SHP77 treated with DMSO at 0.1 percent for 48 hours (cell line): Measurements from ENCODE around the gene MTG2.

Experiments used
- DNase-seq: peaks from one replicate; lab custom pipeline; 2025; lab: John Stamatoyannopoulos, UW

MTG2 gene

GRCh38 chr20:62182469-62183425, at the start of gene MTG2:
TSS of gene MTG2 (plus strand) at chr20:62183028. CDS start at chr20:62193421, 10,393 bp downstream.
- peak; percentile 99 for DNase-seq

DNA sequence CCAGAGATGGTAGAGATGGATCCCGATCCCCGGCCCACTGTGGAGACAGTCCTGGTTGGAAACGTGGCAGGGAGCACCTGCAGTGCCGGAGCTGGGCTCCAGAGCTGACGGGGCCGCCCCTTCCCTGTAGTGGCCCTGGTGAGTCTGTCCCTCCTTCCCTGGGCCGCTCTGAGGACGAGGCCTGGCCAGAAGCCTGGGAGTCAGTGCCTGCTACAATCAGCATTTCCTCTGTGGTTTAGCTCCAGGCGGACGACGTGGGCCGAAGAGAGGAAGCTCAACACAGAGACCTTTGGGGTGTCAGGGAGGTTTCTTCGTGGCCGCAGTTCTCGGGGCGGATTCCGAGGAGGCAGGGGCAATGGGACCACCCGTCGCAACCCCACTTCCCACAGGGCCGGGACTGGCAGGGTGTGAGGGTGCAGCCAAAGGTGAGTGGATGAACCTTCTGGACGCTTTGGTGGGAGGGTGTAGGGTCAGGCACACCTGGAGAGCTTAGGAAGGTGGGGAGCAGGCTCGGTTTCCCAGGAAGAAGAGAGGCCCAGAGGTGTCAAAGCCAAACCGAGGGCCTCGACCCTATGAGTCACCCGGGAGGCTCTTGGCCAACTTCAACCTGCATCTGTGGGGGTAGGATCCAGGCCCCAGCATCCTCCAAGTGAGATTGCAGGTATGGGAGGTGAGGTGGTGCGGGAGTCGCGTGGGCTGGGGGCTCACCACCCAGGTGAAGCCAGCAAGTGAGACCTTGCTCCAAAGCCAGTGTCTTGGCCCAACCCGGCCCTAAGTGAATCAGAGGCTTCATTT, 49.6 kb upstream of the MTG2 start:
- no peak for DNase-seq

- no peak for DNase-seq
Measured at GRCh38 chr20:62133864-62134263, 49.0 kb upstream of the MTG2 start.

DNA sequence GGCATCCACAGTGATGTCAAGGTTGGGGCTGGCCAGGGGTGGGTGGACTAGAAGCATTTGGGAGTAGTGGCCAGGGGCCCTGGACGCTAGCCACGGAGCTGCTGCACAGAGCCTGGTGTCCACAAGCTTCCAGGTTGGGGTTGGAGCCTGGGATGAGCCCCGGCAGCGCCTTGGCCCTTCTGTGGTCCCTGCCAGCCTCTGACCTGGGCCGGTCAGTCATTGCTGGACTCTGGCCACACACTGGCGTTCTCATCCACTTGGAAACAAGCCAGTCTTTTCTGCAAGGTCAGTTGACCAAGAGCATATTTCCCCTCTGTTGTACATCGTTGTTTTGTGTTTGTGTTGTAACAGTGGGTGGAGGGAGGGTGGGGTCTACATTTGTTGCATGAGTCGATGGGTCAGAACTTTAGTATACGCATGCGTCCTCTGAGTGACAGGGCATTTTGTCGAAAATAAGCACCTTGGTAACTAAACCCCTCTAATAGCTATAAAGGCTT, 48.0 kb upstream of the MTG2 start:
- DNase-seq, result no peak

GRCh38 chr20:62135573-62136266, 47.1 kb upstream of the MTG2 start:
- no peak for DNase-seq

DNA sequence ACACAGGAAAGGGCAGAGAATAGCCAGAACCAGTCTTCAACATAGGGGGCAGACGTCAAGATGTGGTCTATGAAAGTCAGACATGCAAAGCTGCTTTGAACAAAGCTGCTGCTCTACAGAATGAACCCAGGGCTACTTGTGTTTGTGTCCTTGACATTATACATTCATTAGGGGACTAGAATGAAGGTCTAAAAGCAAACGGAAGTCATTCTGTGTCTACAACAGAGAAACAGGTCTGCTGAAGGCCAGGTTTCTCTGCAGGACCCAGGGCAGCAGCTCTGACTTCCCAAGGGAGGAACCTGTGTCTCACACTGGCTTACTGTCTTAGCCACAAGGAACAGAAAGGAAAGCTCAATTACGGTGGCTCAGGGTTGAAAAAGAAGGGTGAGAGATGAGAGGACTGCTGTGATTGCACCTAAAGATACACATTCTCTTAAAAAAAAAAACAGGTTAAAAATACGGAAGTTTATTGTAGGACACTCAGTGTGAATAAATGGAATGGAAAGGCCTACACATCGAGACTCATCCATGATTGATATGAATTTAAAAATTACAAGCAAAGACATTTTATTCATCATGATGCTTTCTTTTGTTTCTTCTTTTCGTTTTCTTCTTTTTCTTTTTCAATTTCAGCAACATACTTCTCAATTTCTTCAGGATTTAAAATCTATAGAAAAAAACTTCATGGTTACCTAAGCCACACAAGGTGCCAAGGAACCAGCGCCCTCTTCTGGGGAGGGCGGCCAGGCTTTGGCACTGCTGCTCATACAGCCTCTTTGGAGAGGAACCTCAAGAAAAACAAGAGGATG, 46.3 kb upstream of the MTG2 start:
- DNase-seq, result peak; percentile 65

DNA sequence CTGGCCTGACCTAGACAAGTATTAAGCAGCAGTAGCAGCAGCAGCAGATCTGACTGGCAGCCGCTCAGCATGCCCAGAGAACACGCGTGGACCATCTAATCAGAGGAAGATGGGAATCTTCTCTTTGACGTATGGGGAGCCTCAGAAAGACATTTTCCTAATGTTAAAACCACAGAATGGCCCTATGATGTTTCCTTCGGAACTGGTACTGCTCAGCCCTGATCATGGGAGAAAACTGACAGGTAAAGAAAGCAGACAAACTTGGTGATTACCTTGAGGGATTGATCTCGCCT, 45.8 kb upstream of the MTG2 start:
- no peak for DNase-seq

- DNase-seq, result no peak
Measured at GRCh38 chr20:62137478-62138203, 45.2 kb upstream of the MTG2 start.

- no peak for DNase-seq
Measured at GRCh38 chr20:62138204-62138543, 44.7 kb upstream of the MTG2 start.

GRCh38 chr20:62138912-62139311, 43.9 kb upstream of the MTG2 start:
- no peak for DNase-seq

DNA sequence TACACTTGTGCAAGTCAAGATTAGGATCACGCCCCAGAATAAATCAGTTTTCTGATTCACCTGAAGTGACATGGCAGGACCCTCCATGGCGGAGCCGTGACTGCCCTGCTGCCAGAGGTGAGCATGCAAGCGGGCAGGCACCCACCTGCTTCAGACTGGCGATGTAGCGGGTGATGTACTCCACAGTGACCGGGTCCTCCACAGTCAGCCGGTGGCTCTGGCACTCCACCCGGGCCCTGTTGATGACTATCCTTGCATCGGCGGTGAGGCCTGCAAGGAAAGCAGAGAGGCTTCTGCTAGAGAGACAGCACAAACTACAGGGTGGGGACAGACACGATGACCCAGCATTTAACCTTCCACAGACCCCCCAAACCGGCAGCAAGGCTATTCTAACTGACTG, 43.2 kb upstream of the MTG2 start:
- no peak for DNase-seq

DNA sequence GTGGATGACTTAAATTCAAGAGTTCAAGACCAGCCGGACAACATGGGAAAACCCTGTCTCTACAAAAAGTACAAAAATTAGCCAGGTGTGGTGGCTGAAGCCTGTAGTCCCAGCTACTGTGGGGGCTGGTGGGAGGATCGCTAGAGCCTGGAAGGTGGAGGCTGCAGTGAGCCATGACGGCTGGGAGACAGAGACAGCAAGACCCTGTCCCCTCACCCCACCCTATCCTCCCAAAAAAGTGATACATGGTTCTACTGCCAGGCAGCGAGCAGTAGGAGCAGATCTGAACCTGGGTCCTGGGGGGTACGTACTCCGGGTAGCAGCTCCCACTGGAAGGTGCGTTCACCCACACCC, 41.8 kb upstream of the MTG2 start:
- DNase-seq, result no peak

GRCh38 chr20:62141397-62142251, 41.2 kb upstream of the MTG2 start:
- no peak for DNase-seq

DNA sequence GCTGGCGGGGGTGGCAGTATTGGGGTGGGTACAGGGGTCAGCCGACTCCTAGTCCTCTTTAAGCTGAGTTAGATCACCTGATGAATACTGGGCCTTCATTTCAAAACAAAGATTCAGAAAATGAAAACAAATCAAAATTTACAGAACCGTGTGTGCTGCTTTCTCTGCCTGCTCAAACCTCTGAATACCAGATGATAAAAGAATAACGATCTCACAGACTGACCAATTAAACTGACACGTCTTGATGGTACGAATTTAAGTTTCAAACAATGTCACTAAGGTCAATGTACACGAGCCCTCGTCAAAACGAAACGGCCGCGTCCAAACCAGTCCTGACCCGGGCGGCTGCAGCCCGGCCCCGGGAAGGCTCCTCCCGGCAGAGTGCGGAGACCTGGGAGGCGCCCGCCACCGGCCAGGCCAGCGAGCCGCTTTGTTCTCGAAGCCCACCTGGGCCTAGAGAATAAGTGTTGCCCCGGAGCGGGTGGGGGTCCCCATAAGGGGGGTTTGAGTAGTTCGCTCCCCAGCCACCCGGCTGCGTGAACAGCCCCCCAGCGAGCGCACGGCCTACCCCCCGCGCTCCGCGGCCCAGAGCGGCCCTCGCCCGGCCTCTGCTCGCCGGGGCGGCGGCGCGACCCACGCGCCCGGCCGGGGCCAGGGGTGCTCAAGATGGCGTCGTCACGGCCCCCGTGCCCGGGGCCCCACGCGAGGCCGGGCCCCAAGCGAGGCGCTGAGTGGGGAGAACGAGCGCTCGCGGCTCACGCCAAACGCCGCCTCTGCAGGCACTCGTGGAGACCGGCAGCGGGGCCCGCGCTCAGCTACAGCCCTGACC, 40.4 kb upstream of the MTG2 start:
- no peak for DNase-seq

GRCh38 chr20:62143081-62143956, 39.5 kb upstream of the MTG2 start, which contains the start of the genes PSMA7 and SS18L1:
TSS of gene PSMA7 (minus strand) at chr20:62143394. CDS start at chr20:62143303, 91 bp downstream.
TSS of gene SS18L1 (plus strand) at chr20:62143769. CDS start at chr20:62143821, 52 bp downstream.
- DNase-seq, result peak; percentile 62

- DNase-seq, result no peak
Measured at GRCh38 chr20:62143957-62144825, 38.6 kb upstream of the MTG2 start.

- no peak for DNase-seq
Measured at GRCh38 chr20:62145688-62146018, 37.2 kb upstream of the MTG2 start.
